ENCODE results near the gene MUL1. TPM values are rescaled to one million over a fixed set of nuclear protein-coding genes. Genes with fewer than 3 reads are reported as not detected.

Gene MUL1
- total and polyA plus RNA-seq, 8 donors: 3.5 to 16.5 (median 11.8) TPM

GRCh38 chr1:20538760-20539551 lies 31.0 kb upstream of the MUL1 start:
- ATAC-seq: peak in 2 of 4 donors; percentile 28 to 34
- H3K4me3 ChIP-seq: no peak overlapping the region
- intact Hi-C loops (cut with DNase I): no loop called here
- FAIRE-seq: no peak
- H3K27ac ChIP-seq: no peak overlapping the region
- H3K36me3 ChIP-seq: no peaks in the 10 kb centered on the region
- H3K9me3 ChIP-seq: no peaks in the 10 kb centered on the region
- no peaks in the 10 kb centered on the region for H3K27me3 ChIP-seq
- no peaks in the 10 kb centered on the region for H3K4me1 ChIP-seq
- WGBS, 2 donors: 65 to 68% methylated on average over 3 of the region's 3 CpGs
- TF ChIP-seq, protein P1, sequence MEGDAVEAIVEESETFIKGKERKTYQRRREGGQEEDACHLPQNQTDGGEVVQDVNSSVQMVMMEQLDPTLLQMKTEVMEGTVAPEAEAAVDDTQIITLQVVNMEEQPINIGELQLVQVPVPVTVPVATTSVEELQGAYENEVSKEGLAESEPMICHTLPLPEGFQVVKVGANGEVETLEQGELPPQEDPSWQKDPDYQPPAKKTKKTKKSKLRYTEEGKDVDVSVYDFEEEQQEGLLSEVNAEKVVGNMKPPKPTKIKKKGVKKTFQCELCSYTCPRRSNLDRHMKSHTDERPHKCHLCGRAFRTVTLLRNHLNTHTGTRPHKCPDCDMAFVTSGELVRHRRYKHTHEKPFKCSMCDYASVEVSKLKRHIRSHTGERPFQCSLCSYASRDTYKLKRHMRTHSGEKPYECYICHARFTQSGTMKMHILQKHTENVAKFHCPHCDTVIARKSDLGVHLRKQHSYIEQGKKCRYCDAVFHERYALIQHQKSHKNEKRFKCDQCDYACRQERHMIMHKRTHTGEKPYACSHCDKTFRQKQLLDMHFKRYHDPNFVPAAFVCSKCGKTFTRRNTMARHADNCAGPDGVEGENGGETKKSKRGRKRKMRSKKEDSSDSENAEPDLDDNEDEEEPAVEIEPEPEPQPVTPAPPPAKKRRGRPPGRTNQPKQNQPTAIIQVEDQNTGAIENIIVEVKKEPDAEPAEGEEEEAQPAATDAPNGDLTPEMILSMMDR (IDR thresholded peaks at IDR 0.05): no peak
- DNase-seq: no peak

DNA sequence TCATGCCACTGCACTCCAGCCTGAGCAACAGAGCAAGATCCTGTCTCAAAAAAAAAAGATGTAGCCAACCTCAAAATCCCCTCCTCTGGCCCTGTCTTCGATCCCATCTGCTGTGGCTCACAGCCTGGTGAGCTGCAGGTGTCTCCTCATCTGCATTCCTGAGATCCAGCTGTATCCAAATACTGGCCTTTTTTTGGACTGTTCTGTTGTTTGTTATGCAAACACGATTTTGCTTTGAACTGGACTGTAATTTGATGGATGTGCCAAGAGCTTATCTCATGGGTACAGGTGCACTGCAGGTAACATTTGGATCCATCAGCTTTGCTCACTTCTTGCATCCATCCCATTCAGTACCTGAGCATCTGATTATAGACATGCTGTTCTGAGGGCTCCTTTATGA lies 30.3 kb upstream of the MUL1 start:
- ATAC-seq: no peak
- Histone ChIP-seq H3K9me3 (no peaks in the 10 kb centered on the region), H3K27ac (no peak overlapping the region), H3K27me3 (peaks cover 0 to 2% (median 0%) of the 10 kb centered on the region in 4 donors), H3K36me3 (no peaks in the 10 kb centered on the region), H3K4me1 (no peaks in the 10 kb centered on the region), H3K4me3 (no peak overlapping the region)
- FAIRE-seq: no peak
- DNase-seq: no peak
- TF ChIP-seq, protein P1 (IDR thresholded peaks at IDR 0.05): no peak
- 7 to 13% methylated on average over 2 of the region's 2 CpGs for WGBS, 2 donors
- intact Hi-C loops (cut with DNase I): no loop called here

DNA sequence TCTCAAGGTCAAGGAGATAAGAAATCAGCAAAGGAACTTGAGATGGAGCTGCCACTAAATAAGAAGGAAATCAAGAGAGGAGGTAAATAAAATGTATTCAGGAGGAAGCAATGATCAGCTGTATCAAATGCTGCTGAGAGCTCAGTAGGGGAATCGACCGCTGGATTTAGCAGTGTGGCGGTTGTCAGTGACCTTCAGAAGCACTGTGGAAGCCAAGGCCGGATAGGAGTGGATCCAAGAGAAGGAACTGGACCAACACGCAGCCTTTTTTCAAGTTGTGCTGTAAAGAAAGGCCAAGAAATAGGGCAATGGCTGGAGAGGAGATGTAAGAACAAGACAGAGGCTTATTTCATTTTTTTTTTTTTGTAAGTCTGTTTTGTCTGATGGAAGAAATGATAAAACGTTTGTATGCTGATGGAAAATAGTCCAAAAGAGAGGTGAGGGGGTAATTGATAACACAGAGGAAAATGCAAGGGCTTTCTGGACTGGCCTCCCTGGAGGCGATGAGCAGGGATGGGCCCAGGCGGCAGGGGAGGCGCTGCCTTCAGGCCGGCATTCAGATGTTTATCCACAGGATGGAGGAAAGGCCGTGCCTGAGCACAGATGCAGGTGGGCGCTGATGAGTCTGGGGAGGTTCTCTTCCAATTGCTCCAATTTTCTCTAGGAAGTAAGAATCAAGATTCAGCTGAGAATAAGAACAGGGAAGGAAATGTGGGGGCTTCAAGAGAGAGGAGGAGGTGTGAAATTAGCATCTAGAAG lies 26.9 kb upstream of the MUL1 start:
- Histone ChIP-seq H3K4me1 (no peaks in the 10 kb centered on the region), H3K36me3 (no peaks in the 10 kb centered on the region), H3K9me3 (no peaks in the 10 kb centered on the region), H3K4me3 (no peak overlapping the region), H3K27me3 (peaks cover 0 to 4% (median 0%) of the 10 kb centered on the region in 4 donors), H3K27ac (no peak overlapping the region)
- no peak for ATAC-seq
- intact Hi-C loops (cut with DNase I): no loop called here
- no peak for DNase-seq
- TF ChIP-seq, protein P1 (IDR thresholded peaks at IDR 0.05): no peak
- no peak for FAIRE-seq
- 41 to 47% methylated on average over 12 of the region's 12 CpGs for WGBS, 2 donors

- FAIRE-seq: no peak
- TF ChIP-seq, protein P1 (IDR thresholded peaks at IDR 0.05): no peak
- 46 to 49% methylated on average over 4 of the region's 4 CpGs for WGBS, 2 donors
Measured at GRCh38 chr1:20533635-20534034, 25.7 kb upstream of the MUL1 start.

More at GRCh38 chr1:20533635-20534034, 25.7 kb upstream of the MUL1 start:
- Histone ChIP-seq H3K27ac (no peak overlapping the region), H3K9me3 (no peaks in the 10 kb centered on the region), H3K4me3 (no peak overlapping the region), H3K27me3 (peaks cover 0 to 4% (median 2%) of the 10 kb centered on the region in 4 donors), H3K36me3 (no peaks in the 10 kb centered on the region), H3K4me1 (no peaks in the 10 kb centered on the region)
- intact Hi-C loops (cut with DNase I): no loop called here
- no peak for DNase-seq
- ATAC-seq: no peak
